ENCODE data around the gene CREG2. TPM values are rescaled to one million over a fixed set of nuclear protein-coding genes. Genes with fewer than 3 reads are reported as not detected.

The CREG2 gene
- total RNA-seq, 3 donors from 2014 or later = under 0.01 TPM; not detected in 2

GRCh38 chr2:101308432-101309210 is 78.7 kb downstream of the CREG2 start, which contains the start of gene RNF149:
Gene RNF149 (minus strand): TSS chr2:101308701. CDS start chr2:101308588, 113 bp downstream.
- peak; percentile 60 for TF ChIP-seq POLR2A (IDR thresholded peaks at IDR 0.05)
- peak; percentile 7 to 35 (median 20) for TF ChIP-seq CTCF (IDR thresholded peaks at IDR 0.05)
- TF ChIP-seq POLR2AphosphoS5 (IDR thresholded peaks at IDR 0.05) = peak; percentile 91 to 94 (median 94)

GRCh38 chr2:101307950-101308431 is 79.3 kb downstream of the CREG2 start:
- Histone ChIP-seq H3K36me3 (no peaks in the 10 kb centered on the region), H3K4me1 (peaks cover 0 to 13% of the 10 kb centered on the region in 2 donors)
- DNase-seq (ENCODE audit: low spot score in 2 of 2) = no peak

More at GRCh38 chr2:101308432-101309210, 78.7 kb downstream of the CREG2 start, which contains the start of gene RNF149:
- Histone ChIP-seq H3K4me1 (peaks cover 0 to 13% of the 10 kb centered on the region in 2 donors), H3K4me3 (peak within 1 kb of the TSS; percentile 84 to 90 (median 87)), H3K36me3 (no peaks in the 10 kb centered on the region), H3K9me3 (no peaks in the 10 kb centered on the region), H3K27ac (peak within 1 kb of the TSS; percentile 92 to 93), H3K27me3 (no peaks in the 10 kb centered on the region)
- intact Hi-C loops (cut with DNase I; ENCODE audit: low total_unique reads) = no loop called here
- peak; percentile 81 to 92 for DNase-seq (ENCODE audit: low spot score in 2 of 2)

DNA sequence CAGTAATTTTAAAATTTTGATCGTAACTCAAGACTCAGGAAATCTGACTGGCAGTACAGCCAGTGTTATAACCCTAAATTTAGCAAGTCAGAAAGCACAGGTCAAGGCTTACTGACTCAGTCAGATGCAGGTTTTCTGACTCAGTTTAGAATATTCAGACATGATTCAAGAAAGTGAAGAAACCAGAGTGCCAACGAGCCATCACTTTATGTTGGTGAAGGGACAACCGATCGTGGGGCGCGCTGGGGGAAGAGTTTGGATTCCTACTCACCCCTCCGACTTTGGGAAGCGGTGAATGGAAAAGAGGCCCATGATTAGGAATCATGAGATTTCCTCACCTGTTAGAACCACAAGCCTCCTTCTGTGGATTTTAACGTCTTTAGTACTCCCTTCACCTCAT is 79.8 kb downstream of the CREG2 start:
- H3K27me3 ChIP-seq = no peaks in the 10 kb centered on the region
- no peaks in the 10 kb centered on the region for H3K9me3 ChIP-seq
- peak overlapping the region; percentile 84 to 90 (median 87) for H3K4me3 ChIP-seq
- intact Hi-C loops (cut with DNase I; ENCODE audit: low total_unique reads) = no loop called here
- H3K27ac ChIP-seq = peak overlapping the region; percentile 92 to 93
- H3K4me1 ChIP-seq = peaks cover 0 to 13% of the 10 kb centered on the region in 2 donors
- H3K36me3 ChIP-seq = no peaks in the 10 kb centered on the region
- DNase-seq (ENCODE audit: low spot score in 2 of 2) = no peak
- TF ChIP-seq POLR2AphosphoS5 (IDR thresholded peaks at IDR 0.05) (no peak), POLR2A (IDR thresholded peaks at IDR 0.05) (no peak), CTCF (IDR thresholded peaks at IDR 0.05) (no peak)

More at GRCh38 chr2:101307950-101308431, 79.3 kb downstream of the CREG2 start:
- H3K9me3 ChIP-seq = no peaks in the 10 kb centered on the region
- H3K27ac ChIP-seq = peak overlapping the region; percentile 92 to 93
- TF ChIP-seq POLR2AphosphoS5 (IDR thresholded peaks at IDR 0.05) (no peak), POLR2A (IDR thresholded peaks at IDR 0.05) (no peak), CTCF (IDR thresholded peaks at IDR 0.05) (no peak)
- H3K27me3 ChIP-seq = no peaks in the 10 kb centered on the region
- intact Hi-C loops (cut with DNase I; ENCODE audit: low total_unique reads) = no loop called here
- peak overlapping the region; percentile 84 to 90 (median 87) for H3K4me3 ChIP-seq

DNA sequence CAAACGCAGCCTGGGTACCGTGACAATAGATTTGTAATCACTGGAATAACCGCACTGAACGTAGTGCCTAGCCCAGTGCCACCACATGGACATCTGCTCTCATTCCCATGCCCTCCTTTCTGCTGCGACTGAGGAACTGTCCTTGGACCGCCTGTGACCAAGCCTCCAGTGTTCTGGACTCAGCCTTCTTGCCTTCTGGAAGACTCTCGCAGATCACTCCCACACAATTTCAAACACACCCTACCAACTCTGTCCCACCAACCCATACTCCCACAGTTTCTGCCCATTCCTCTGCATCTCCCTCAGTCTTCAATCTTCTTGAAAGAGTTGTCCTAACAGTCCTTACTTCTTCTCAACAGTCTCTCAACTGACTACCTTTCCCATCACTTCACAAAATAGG is 80.9 kb downstream of the CREG2 start:
- no peaks in the 10 kb centered on the region for H3K36me3 ChIP-seq
- peak overlapping the region; percentile 84 to 90 (median 87) for H3K4me3 ChIP-seq
- no peak for TF ChIP-seq CTCF (IDR thresholded peaks at IDR 0.05)
- no peak for TF ChIP-seq POLR2AphosphoS5 (IDR thresholded peaks at IDR 0.05)
- TF ChIP-seq POLR2A (IDR thresholded peaks at IDR 0.05) = no peak
- no peak for DNase-seq (ENCODE audit: low spot score in 2 of 2)
- no peaks in the 10 kb centered on the region for H3K9me3 ChIP-seq
- H3K4me1 ChIP-seq = peaks cover 0 to 13% of the 10 kb centered on the region in 2 donors
- H3K27me3 ChIP-seq = no peaks in the 10 kb centered on the region
- H3K27ac ChIP-seq = peak overlapping the region; percentile 92 to 93
- intact Hi-C loops (cut with DNase I; ENCODE audit: low total_unique reads) = no loop called here
